ENCODE measurements around the gene CD38.
A peak's percentile ranks its signal among the peaks of the same experiment; 100 is the strongest.
"Not testable (repeated sequence)": the region's sequence is repeated elsewhere in the genome, so short reads cannot be mapped to it uniquely, and the experiment has no call there.

CD38 gene

DNA sequence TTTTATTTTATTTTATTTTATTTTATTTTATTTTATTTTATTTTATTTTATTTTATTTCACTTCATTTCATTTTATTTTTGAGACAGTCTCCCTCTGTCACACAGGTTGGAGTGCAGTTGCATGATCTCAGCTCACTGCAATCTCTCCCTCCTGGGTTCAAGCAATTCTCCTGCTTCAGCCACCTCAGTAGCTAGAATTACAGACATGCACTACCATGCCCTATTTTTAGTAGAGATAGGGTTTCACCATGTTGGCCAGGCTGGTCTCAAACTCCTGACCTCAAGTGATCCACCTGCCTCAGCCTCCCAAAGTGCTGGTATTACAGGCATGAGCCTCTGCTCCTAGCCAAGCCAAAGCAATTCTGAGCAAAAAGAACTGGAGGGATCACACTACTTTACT, 24.4 kb downstream of the CD38 start:
- not testable (repeated sequence) for DNase-seq

DNA sequence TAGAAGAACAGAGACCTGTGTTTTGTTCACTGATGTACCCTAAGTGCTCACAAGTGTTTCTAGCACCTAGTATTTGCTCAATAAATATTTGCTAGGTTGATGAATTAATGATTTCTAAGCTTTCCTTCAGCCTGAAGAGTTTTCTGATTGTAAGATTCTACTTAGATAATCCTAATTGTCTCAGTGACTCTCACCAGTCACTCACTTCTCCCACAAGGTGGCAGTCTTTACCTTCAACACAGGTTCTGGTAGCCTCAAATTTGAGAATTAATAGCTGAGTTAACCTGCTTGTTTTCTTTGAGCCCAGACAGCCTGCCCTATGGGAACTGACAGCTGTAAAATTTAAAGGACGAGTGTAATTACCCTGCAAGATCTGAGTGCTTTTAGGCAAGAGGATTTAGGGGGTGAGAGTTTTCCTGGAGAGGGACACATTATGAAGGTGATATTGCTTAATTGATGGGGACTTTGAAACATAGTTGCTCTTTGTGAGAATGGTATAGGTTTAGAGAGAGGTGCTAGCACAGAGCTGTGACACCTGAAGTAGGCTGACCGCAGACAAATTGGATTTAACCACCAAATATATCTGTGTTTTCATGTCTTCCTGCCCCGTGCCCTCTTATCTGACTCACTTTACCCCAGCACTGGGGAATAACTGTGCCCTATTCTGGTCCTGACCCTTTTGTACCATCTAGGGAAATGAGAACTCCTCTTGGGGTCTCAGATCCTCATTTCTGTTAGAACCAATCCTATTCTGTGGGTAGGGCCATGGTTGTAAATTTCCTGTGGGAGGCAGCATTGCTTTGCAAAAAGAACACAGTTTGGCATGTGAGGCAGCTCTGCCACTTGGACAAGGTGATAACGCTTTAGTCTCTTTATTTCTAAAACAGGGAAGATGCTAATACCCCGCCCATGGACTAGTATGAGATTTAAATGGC, 27.7 kb downstream of the CD38 start:
- DNase-seq, result peak; percentile 16 to 38

- no peak for DNase-seq
These were observed 30.9 kb downstream of the CD38 start for GRCh38 chr4:15809058-15809457.

GRCh38 chr4:15809466-15809865, 31.3 kb downstream of the CD38 start:
- DNase-seq, result no peak

DNA sequence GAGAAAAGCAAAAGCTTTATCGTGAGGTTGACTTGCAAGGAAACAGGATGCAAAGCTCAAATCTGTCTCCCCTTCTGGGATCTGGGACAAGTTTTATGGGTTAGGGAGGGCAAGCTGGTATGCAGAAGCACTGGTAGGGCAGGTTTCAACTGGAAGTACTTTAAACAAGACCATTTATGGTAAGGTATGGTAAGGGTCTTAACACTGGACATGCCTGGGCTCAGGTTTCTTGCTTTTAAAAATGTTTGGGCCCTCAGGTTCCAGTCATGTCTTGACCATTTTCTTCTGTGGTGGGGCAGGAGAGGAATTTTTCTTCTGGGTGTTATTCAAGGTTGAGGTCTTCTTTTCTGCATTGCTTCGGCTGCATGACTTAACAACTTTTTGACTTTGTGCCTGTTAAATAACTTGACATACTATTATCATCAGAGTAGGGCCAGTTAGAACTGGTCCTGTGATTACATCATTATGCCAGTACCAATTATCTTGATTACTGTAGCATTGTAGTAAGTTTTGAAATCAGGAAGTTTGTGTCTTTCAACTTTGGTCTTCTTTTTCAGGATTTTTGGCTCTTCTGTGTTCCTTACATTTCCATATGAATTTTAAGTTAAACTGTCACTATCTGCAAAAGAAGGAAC, 33.7 kb downstream of the CD38 start:
- DNase-seq, result no peak

- DNase-seq, result no peak
These were observed 54.7 kb downstream of the CD38 start for GRCh38 chr4:15832523-15833451.

DNA sequence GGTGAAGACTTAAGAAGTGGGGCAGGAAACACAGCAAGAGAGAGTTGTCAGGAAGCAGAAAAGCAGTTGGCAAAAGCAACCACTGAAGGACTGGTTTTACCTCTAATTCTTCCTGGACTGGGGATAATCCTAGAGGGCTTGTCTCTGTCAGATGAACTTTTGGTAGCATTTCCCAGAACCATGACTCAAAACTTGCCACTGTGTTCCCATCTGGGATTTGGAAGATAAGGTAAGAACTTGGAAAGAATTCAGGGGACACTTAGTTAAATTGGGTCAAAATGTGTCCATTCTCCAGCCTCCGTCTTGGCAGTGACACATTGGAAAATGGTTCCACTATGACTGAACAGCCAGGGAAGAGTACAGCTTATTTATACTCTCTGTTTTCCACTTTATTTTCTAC, 55.7 kb downstream of the CD38 start:
- no peak for DNase-seq

- DNase-seq, result no peak
These were observed 58.2 kb downstream of the CD38 start for GRCh38 chr4:15836362-15836761.

DNA sequence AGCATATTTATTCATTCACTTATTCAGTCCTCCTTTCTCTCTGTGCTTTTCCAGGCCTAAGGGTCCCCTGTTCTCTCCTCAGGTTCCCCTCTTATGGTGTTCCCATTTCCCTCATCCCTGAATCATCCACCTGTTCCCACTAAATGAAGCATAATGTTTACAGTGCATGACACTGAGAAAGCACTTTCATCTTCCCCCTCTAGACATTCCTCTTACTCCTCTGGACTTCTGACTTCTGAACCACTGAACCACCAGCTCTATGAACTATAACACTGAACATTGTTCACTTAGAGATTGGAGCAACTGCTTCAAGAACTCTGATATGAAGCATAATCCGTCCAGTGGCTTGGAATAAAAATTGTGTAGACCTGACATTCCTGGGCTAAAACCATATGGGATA, 59.5 kb downstream of the CD38 start:
- no peak for DNase-seq

DNA sequence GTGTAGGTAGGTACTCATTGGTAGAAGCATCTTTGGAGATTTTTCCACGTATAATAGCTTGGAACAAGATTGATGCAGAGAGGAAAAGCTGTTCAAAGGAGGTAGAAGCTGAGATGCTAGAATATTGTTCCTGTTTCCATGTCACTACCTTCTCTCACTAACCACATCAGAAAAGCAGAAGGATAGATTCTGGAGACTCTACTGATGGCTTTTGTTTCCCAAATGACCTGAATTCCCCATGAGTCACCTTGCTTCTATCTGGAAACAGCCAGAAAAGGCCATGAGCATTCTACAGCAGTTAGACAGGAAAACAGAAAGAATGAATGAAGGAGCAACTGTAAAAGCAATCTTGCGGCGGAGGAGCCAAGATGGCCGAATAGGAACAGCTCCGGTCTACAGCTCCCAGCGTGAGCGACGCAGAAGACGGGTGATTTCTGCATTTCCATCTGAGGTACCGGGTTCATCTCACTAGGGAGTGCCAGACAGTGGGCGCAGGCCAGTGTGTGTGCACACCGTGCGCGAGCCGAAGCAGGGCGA, 63.1 kb downstream of the CD38 start:
- DNase-seq, result not testable (repeated sequence)

- no peak for DNase-seq
These were observed 69.6 kb downstream of the CD38 start for GRCh38 chr4:15847746-15848145.

- DNase-seq, result no peak
These were observed 70.2 kb downstream of the CD38 start for GRCh38 chr4:15848191-15848842.

GRCh38 chr4:15851969-15852368, 73.8 kb downstream of the CD38 start:
- no peak for DNase-seq

DNA sequence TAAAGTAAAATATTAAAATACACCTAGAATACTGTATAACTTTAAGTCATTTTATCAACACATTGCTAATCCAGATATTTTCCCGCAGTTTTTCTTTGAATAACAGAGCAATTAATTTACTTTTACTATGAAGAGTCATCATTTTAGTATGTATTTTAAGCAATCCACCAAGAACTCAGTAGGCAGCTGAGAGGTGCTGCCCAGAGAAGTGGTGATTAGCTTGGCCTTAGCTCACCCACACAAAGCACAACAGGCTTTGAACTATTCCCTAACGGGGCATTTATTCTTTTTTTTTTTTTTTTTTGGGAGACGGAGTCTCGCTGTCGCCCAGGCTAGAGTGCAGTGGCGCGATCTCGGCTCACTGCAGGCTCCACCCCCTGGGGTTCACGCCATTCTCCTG, 74.4 kb downstream of the CD38 start:
- DNase-seq, result no peak

DNA sequence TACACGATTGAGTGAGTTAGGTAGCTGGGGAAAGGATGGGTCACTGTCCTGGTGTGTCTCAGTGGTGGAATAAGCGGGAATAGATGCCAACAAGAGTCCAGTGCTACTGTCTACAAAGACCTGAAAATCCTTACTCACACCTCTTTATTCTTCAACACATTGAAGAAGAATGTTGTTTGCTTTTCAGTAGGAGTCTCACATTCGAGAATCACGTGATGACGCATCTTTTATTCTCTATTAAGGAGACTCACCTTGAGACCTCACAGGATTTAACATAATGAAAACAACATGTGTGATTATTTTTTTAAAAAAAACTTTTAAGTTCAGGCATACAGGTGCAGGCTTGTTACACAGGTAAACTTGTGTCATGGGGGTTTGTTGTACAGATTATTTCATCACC, 75.2 kb downstream of the CD38 start:
- DNase-seq, result no peak

GRCh38 chr4:15855804-15856475, 77.8 kb downstream of the CD38 start:
- DNase-seq, result no peak

GRCh38 chr4:15861198-15861597, 83.1 kb downstream of the CD38 start:
- not testable (repeated sequence) for DNase-seq

GRCh38 chr4:15864651-15865566, 86.8 kb downstream of the CD38 start:
- DNase-seq, result no peak

DNA sequence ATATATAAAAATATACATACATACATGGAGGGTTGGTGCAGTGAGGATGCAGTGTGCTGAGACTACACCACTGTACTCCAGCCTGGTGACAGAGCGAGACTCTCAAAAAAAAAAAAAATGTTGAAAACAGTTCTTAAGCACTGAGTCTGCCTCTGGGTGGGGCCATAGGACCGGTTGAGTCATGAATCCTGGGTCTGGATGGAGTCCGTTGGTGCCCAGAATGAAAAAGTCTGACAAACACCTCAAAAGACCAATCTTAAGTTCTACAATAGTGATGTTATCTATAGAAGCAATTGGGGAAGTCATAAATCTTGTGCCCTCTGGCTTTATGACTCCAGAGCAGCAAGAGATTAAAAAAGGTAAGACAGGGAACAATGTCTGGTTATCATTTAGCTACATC, 90.0 kb downstream of the CD38 start:
- no peak for DNase-seq

GRCh38 chr4:15868826-15869413, 90.8 kb downstream of the CD38 start:
- no peak for DNase-seq
